Esophagus muscularis mucosa (tissue), 4 donors: ENCODE data around the gene CARHSP1. TPM values are rescaled to one million over a fixed set of nuclear protein-coding genes. Genes with fewer than 3 reads are reported as not detected.

Source experiments
- DNase-seq: peaks from one replicate; pipeline ENCODE4 v3.0.0-alpha.2; 2017; ENCODE audit errors: extremely low spot score
- H3K27ac ChIP-seq, 4 donors: fragments of 200-600 bp; sonication (generic); replicated peaks in 1 of 4; 1 replicate in 3 of 4; 2 replicates in 1 of 4; pipeline ENCODE4 v1.5.1; 2016 to 2019; ENCODE audit warnings: mild to moderate bottlenecking in 1 of 4
- H3K27me3 ChIP-seq, 4 donors: fragments of 200-600 bp; sonication (generic); one replicate each; pipeline versions ENCODE4 v1.5.1 to v1.6.0; 2016 to 2019
- H3K36me3 ChIP-seq, 4 donors: fragments of 200-600 bp; sonication (generic); one replicate each; pipeline ENCODE4 v1.5.1; 2016 to 2019
- H3K4me1 ChIP-seq, 4 donors: fragments of 200-600 bp; sonication (generic); one replicate each; pipeline ENCODE4 v1.5.1; 2016 to 2019
- H3K4me3 ChIP-seq, 4 donors: fragments of 200-600 bp; sonication (generic); 1 replicate in 2 of 4; 2 replicates in 2 of 4; pipeline ENCODE4 v1.5.1; 2016 to 2019; ENCODE audit warnings: mild to moderate bottlenecking in 4 of 4, moderate library complexity in 1 of 4
- H3K9me3 ChIP-seq, 4 donors: fragments of 200-600 bp; sonication (generic); 1 replicate in 3 of 4; 2 replicates in 1 of 4; pipeline ENCODE4 v1.5.1; 2016 to 2019
- CTCF ChIP-seq, 3 experiments: fragments of 200-600 bp in 2 of 3; fragments of 450-650 bp in 1 of 3; sonication (generic) in 2 of 3; IDR thresholded peaks; one replicate each; pipeline ENCODE4 v1.5.1; 2017 to 2019; ENCODE audit warnings: antibody characterized with exemption in 3 of 3, mild to moderate bottlenecking in 2 of 3, moderate library complexity in 1 of 3
- EP300 ChIP-seq: sonication (generic); formaldehyde crosslinking; IDR thresholded peaks from one replicate; pipeline ENCODE4 v1.6.1; 2017; ENCODE audit warnings: antibody characterized with exemption
- POLR2A ChIP-seq: fragments of 450-650 bp; IDR thresholded peaks from one replicate; pipeline ENCODE4 v1.6.1; 2017; ENCODE audit warnings: antibody characterized with exemption, moderate library complexity, mild to moderate bottlenecking, low read depth
- POLR2AphosphoS5 ChIP-seq, 2 donors: sonication (generic); formaldehyde crosslinking; IDR thresholded peaks; one replicate each; pipeline ENCODE4 v1.6.1; 2017; ENCODE audit warnings: antibody characterized with exemption in 2 of 2
- WGBS: methylation state at CpG from one replicate; pipeline ENCODE4 v1.1.5; 2018; 5-methylcytosine and 5-hydroxymethylcytosine counted together
- intact Hi-C: fragments of 100-400 bp; cut with DNase I; formaldehyde crosslinking; loops from one replicate; pipeline ENCODE4 v1.15.1; 2023
- total RNA-seq, 4 donors: library from RNA; depleted of rRNA; stranded (reverse); fragments of >200 nt; gene quantifications; one replicate each; pipeline versions ENCODE4 v1.1.0 to v1.2.1, GENCODE V29; 2016

CARHSP1 gene
- total RNA-seq, 4 donors from 2014 or later: 33.2 to 95.8 (median 73.9) TPM

GRCh38 chr16:8889893-8890548, 21.2 kb upstream of the CARHSP1 start:
- WGBS: 75% methylated on average over 11 of the region's 14 CpGs
- no peak for DNase-seq
- H3K27ac ChIP-seq: no peak overlapping the region
- no peak for TF ChIP-seq CTCF (IDR thresholded peaks at IDR 0.05)
- TF ChIP-seq EP300: no peak
- TF ChIP-seq POLR2AphosphoS5 (IDR thresholded peaks at IDR 0.05): no peak
- no peak for TF ChIP-seq POLR2A
- H3K36me3 ChIP-seq: peaks cover 33 to 55% (median 52%) of the 10 kb centered on the region in 4 donors
- no peak overlapping the region for H3K4me3 ChIP-seq
- intact Hi-C loops: loop anchor here (5.0 kb wide), 1 partner anchor 72 kb away; the partner anchor contains the start of gene USP7
- peaks cover 16 to 29% (median 24%) of the 10 kb centered on the region in 4 donors for H3K4me1 ChIP-seq
- H3K9me3 ChIP-seq: no peaks in the 10 kb centered on the region
- H3K27me3 ChIP-seq: peaks cover 0 to 3% (median 0%) of the 10 kb centered on the region in 4 donors

GRCh38 chr16:8888951-8889892, 20.4 kb upstream of the CARHSP1 start:
- Histone ChIP-seq H3K27ac (no peak overlapping the region), H3K36me3 (peaks cover 25 to 47% (median 44%) of the 10 kb centered on the region in 4 donors), H3K9me3 (no peaks in the 10 kb centered on the region), H3K4me1 (peaks cover 16 to 29% (median 24%) of the 10 kb centered on the region in 4 donors), H3K27me3 (peaks cover 0 to 11% (median 2%) of the 10 kb centered on the region in 4 donors), H3K4me3 (no peak overlapping the region)
- WGBS: 84% methylated on average over 16 of the region's 23 CpGs
- intact Hi-C loops: no loop called here
- TF ChIP-seq EP300 (no peak), CTCF (IDR thresholded peaks at IDR 0.05) (no peak), POLR2A (no peak), POLR2AphosphoS5 (IDR thresholded peaks at IDR 0.05) (no peak)
- no peak for DNase-seq

- H3K27me3 ChIP-seq: peaks cover 0 to 23% (median 5%) of the 10 kb centered on the region in 4 donors
- peaks cover 16 to 27% (median 23%) of the 10 kb centered on the region in 4 donors for H3K4me1 ChIP-seq
- 59% methylated on average over 11 of the region's 16 CpGs for WGBS
- H3K27ac ChIP-seq: no peak overlapping the region
- H3K9me3 ChIP-seq: no peaks in the 10 kb centered on the region
- intact Hi-C loops: no loop called here
- H3K36me3 ChIP-seq: peaks cover 13 to 36% (median 32%) of the 10 kb centered on the region in 4 donors
- TF ChIP-seq CTCF (IDR thresholded peaks at IDR 0.05) (no peak), POLR2A (no peak), EP300 (no peak), POLR2AphosphoS5 (IDR thresholded peaks at IDR 0.05) (no peak)
- no peak for DNase-seq
- no peak overlapping the region for H3K4me3 ChIP-seq
Observed at GRCh38 chr16:8887952-8888560, 19.2 kb upstream of the CARHSP1 start.

- Histone ChIP-seq H3K4me1 (peaks cover 16 to 27% (median 22%) of the 10 kb centered on the region in 4 donors), H3K27ac (no peak overlapping the region), H3K9me3 (no peaks in the 10 kb centered on the region), H3K4me3 (no peak overlapping the region), H3K36me3 (peaks cover 7 to 30% (median 28%) of the 10 kb centered on the region in 4 donors), H3K27me3 (peaks cover 0 to 30% (median 8%) of the 10 kb centered on the region in 4 donors)
- no peak for DNase-seq
- 82% methylated on average over 5 of the region's 6 CpGs for WGBS
- intact Hi-C loops: no loop called here
- TF ChIP-seq CTCF (IDR thresholded peaks at IDR 0.05) (no peak), POLR2AphosphoS5 (IDR thresholded peaks at IDR 0.05) (no peak), EP300 (no peak), POLR2A (no peak)
Observed at GRCh38 chr16:8887431-8887765, 18.6 kb upstream of the CARHSP1 start.
